GM19324 (cell line): ENCODE data around the gene PCTP.

Experiments used
- ATAC-seq: cut with Tn5 transposase; IDR thresholded peaks from one replicate; pipeline ENCODE4 v1.9.1; 2021; ENCODE audit warnings: mild to moderate bottlenecking, moderate library complexity; ENCODE audit not compliant: unreplicated experiment, low FRiP score

Gene PCTP

GRCh38 chr17:55750750-55751657 is at the start of gene PCTP:
TSS of gene PCTP (plus strand) at chr17:55751051. CDS start at chr17:55751104, 53 bp downstream.
- ATAC-seq: peak; percentile 100

GRCh38 chr17:55702150-55702549 is 48.7 kb upstream of the PCTP start:
- no peak for ATAC-seq

GRCh38 chr17:55704401-55704800 is 46.5 kb upstream of the PCTP start:
- no peak for ATAC-seq

GRCh38 chr17:55705847-55706246 is 45.0 kb upstream of the PCTP start:
- no peak for ATAC-seq

- no peak for ATAC-seq
Measured at GRCh38 chr17:55706808-55707773, 43.8 kb upstream of the PCTP start.

GRCh38 chr17:55708175-55708974 is 42.5 kb upstream of the PCTP start:
- ATAC-seq: no peak

- ATAC-seq: no peak
Measured at GRCh38 chr17:55709440-55709839, 41.4 kb upstream of the PCTP start.

GRCh38 chr17:55709984-55710383 is 40.9 kb upstream of the PCTP start:
- no peak for ATAC-seq

- ATAC-seq: no peak
Measured at GRCh38 chr17:55710410-55710809, 40.4 kb upstream of the PCTP start.

GRCh38 chr17:55710829-55711496 is 39.9 kb upstream of the PCTP start:
- ATAC-seq: no peak

GRCh38 chr17:55717432-55717831 is 33.4 kb upstream of the PCTP start:
- ATAC-seq: no peak

GRCh38 chr17:55717898-55718735 is 32.7 kb upstream of the PCTP start:
- ATAC-seq: no peak

GRCh38 chr17:55720919-55721836 is 29.7 kb upstream of the PCTP start:
- ATAC-seq: no peak

- ATAC-seq: no peak
Measured at GRCh38 chr17:55722016-55722736, 28.7 kb upstream of the PCTP start.

- ATAC-seq: no peak
Measured at GRCh38 chr17:55722742-55723487, 27.9 kb upstream of the PCTP start, which contains the start of gene TMEM100. TSS of gene TMEM100 (minus strand) at chr17:55722864. CDS start at chr17:55721070, 1,794 bp downstream.

- ATAC-seq: no peak
Measured at GRCh38 chr17:55723488-55723848, 27.4 kb upstream of the PCTP start.
